ENCODE measurements around the gene TRIM65.

- no peak for TF ChIP-seq CTCF (IDR thresholded peaks at IDR 0.05)
- no peak for TF ChIP-seq POLR2A (IDR thresholded peaks at IDR 0.05)
These were observed 27.2 kb downstream of the TRIM65 start for GRCh38 chr17:75869282-75870141.
